ENCODE measurements around the gene EVA1A. TPM values are rescaled to one million over a fixed set of nuclear protein-coding genes. Genes with fewer than 3 reads are reported as not detected.
"Not testable (repeated sequence)": the region's sequence is repeated elsewhere in the genome, so short reads cannot be mapped to it uniquely, and the experiment has no call there.

Gene EVA1A
- total and polyA plus RNA-seq, 2 donors (not counting 1 experiment from before 2014, with no cell fraction given) = 22.8 to 31.7 TPM

- TF ChIP-seq EZH2 (IDR thresholded peaks at IDR 0.05; ENCODE audit: low read length, missing control alignments) = no peak
- TF ChIP-seq, protein P1, sequence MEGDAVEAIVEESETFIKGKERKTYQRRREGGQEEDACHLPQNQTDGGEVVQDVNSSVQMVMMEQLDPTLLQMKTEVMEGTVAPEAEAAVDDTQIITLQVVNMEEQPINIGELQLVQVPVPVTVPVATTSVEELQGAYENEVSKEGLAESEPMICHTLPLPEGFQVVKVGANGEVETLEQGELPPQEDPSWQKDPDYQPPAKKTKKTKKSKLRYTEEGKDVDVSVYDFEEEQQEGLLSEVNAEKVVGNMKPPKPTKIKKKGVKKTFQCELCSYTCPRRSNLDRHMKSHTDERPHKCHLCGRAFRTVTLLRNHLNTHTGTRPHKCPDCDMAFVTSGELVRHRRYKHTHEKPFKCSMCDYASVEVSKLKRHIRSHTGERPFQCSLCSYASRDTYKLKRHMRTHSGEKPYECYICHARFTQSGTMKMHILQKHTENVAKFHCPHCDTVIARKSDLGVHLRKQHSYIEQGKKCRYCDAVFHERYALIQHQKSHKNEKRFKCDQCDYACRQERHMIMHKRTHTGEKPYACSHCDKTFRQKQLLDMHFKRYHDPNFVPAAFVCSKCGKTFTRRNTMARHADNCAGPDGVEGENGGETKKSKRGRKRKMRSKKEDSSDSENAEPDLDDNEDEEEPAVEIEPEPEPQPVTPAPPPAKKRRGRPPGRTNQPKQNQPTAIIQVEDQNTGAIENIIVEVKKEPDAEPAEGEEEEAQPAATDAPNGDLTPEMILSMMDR (conservative IDR thresholded peaks at IDR 0.05 in 1 of 2, IDR thresholded peaks at IDR 0.05 in 1 of 2; ENCODE audit: low read depth in 1 of 2, low read length in 2 of 2) = no peak
- Histone ChIP-seq H3K27me3 (ENCODE audit: control insufficient read depth, insufficient read depth, low read length) (no peaks in the 10 kb centered on the region), H3K9ac (ENCODE audit: insufficient read depth, low read length) (no peak overlapping the region), H3K27ac (ENCODE audit: insufficient read depth, low read length) (no peak overlapping the region), H3K36me3 (ENCODE audit: control insufficient read depth, insufficient read depth, low read length) (peaks cover 4% of the 10 kb centered on the region), H3K79me2 (ENCODE audit: control insufficient read depth, insufficient read depth, low read length) (peaks cover 1% of the 10 kb centered on the region), H2AFZ (ENCODE audit: low read length) (no peak overlapping the region), H3K4me1 (ENCODE audit: control insufficient read depth, extremely low read depth, insufficient read depth, low read length) (no peaks in the 10 kb centered on the region), H3K4me3 (replicated peaks in 1 of 4; ENCODE audit: control extremely low read depth in 1 of 4, insufficient read depth in 1 of 4, low read depth in 3 of 4, low read length in 4 of 4) (no peak overlapping the region), H4K20me1 (ENCODE audit: control insufficient read depth, extremely low read depth, insufficient read depth, low read length) (no peaks in the 10 kb centered on the region), H3K9me3 (ENCODE audit: control insufficient read depth, insufficient read depth, low read depth, low read length) (no peaks in the 10 kb centered on the region), H3K4me2 (ENCODE audit: extremely low read depth, insufficient read depth, low read length) (no peak overlapping the region)
- DNase-seq (ENCODE audit: low read depth in 2 of 2) = no peak
Observed at GRCh38 chr2:75489721-75490120, 71.0 kb downstream of the EVA1A start.

GRCh38 chr2:75488157-75488556 is 72.6 kb downstream of the EVA1A start:
- no peak overlapping the region for H2AFZ ChIP-seq (ENCODE audit: low read length)
- DNase-seq (ENCODE audit: low read depth in 2 of 2) = no peak
- H3K79me2 ChIP-seq (ENCODE audit: control insufficient read depth, insufficient read depth, low read length) = no peaks in the 10 kb centered on the region
- H3K27me3 ChIP-seq (ENCODE audit: control insufficient read depth, insufficient read depth, low read length) = no peaks in the 10 kb centered on the region
- H4K20me1 ChIP-seq (ENCODE audit: control insufficient read depth, extremely low read depth, insufficient read depth, low read length) = no peaks in the 10 kb centered on the region
- no peak overlapping the region for H3K27ac ChIP-seq (ENCODE audit: insufficient read depth, low read length)
- no peaks in the 10 kb centered on the region for H3K9me3 ChIP-seq (ENCODE audit: control insufficient read depth, insufficient read depth, low read depth, low read length)
- TF ChIP-seq EZH2 (IDR thresholded peaks at IDR 0.05; ENCODE audit: low read length, missing control alignments) = no peak
- peaks cover 2% of the 10 kb centered on the region for H3K36me3 ChIP-seq (ENCODE audit: control insufficient read depth, insufficient read depth, low read length)
- H3K4me1 ChIP-seq (ENCODE audit: control insufficient read depth, extremely low read depth, insufficient read depth, low read length) = no peaks in the 10 kb centered on the region
- H3K4me2 ChIP-seq (ENCODE audit: extremely low read depth, insufficient read depth, low read length) = no peak overlapping the region
- no peak overlapping the region for H3K9ac ChIP-seq (ENCODE audit: insufficient read depth, low read length)
- no peak overlapping the region for H3K4me3 ChIP-seq (replicated peaks in 1 of 4; ENCODE audit: control extremely low read depth in 1 of 4, insufficient read depth in 1 of 4, low read depth in 3 of 4, low read length in 4 of 4)

DNA sequence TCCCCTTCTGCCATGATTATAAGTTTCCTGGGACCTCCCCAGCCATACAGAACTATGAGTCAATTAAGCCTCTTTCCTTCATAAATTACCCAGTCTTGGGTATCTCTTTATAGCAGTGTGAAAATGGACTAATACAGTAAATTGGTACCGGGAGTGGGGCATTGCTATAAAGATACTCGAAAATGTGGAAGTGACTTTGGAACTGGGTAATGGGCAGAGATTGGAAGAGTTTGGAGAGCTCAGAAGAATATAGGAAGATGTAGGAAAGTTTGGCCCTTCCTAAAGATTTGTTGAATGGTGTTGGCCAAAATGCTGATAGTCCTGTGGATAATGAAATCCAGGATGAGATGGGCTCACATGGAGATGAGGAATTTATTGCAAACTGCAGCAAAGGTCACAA is 74.0 kb downstream of the EVA1A start:
- H3K9me3 ChIP-seq (ENCODE audit: control insufficient read depth, insufficient read depth, low read depth, low read length); H2AFZ ChIP-seq (ENCODE audit: low read length); H3K4me1 ChIP-seq (ENCODE audit: control insufficient read depth, extremely low read depth, insufficient read depth, low read length); H3K27me3 ChIP-seq (ENCODE audit: control insufficient read depth, insufficient read depth, low read length); H3K4me3 ChIP-seq (replicated peaks in 1 of 4; ENCODE audit: control extremely low read depth in 1 of 4, insufficient read depth in 1 of 4, low read depth in 3 of 4, low read length in 4 of 4); H4K20me1 ChIP-seq (ENCODE audit: control insufficient read depth, extremely low read depth, insufficient read depth, low read length); DNase-seq (ENCODE audit: low read depth in 2 of 2); H3K27ac ChIP-seq (ENCODE audit: insufficient read depth, low read length); H3K9ac ChIP-seq (ENCODE audit: insufficient read depth, low read length); H3K36me3 ChIP-seq (ENCODE audit: control insufficient read depth, insufficient read depth, low read length); H3K4me2 ChIP-seq (ENCODE audit: extremely low read depth, insufficient read depth, low read length); H3K79me2 ChIP-seq (ENCODE audit: control insufficient read depth, insufficient read depth, low read length): not testable (repeated sequence)

DNA sequence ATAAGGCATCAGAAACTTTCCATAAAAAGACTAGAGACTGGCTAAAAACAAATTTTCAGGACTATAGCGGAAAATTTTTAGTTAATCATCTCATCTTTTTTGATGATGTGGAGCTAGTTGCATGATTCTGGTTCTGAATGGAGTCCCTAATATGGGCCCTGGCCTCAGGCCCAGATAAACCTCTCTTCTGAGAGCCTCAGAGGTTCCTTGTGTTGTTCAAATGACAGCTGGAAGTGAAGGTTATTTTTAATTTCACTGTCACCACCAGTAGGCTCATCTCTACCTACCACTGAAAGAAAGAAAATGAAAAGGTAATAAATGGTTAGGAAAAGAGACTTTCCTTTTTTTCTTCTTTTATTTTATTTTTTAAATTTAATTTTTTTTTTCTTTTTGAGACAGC is 75.9 kb downstream of the EVA1A start:
- Histone ChIP-seq H2AFZ (ENCODE audit: low read length) (no peak overlapping the region), H4K20me1 (ENCODE audit: control insufficient read depth, extremely low read depth, insufficient read depth, low read length) (no peaks in the 10 kb centered on the region), H3K4me3 (replicated peaks in 1 of 4; ENCODE audit: control extremely low read depth in 1 of 4, insufficient read depth in 1 of 4, low read depth in 3 of 4, low read length in 4 of 4) (no peak overlapping the region), H3K9me3 (ENCODE audit: control insufficient read depth, insufficient read depth, low read depth, low read length) (no peaks in the 10 kb centered on the region), H3K4me2 (ENCODE audit: extremely low read depth, insufficient read depth, low read length) (no peak overlapping the region), H3K9ac (ENCODE audit: insufficient read depth, low read length) (no peak overlapping the region), H3K4me1 (ENCODE audit: control insufficient read depth, extremely low read depth, insufficient read depth, low read length) (no peaks in the 10 kb centered on the region), H3K27ac (ENCODE audit: insufficient read depth, low read length) (no peak overlapping the region), H3K27me3 (ENCODE audit: control insufficient read depth, insufficient read depth, low read length) (no peaks in the 10 kb centered on the region), H3K36me3 (ENCODE audit: control insufficient read depth, insufficient read depth, low read length) (no peaks in the 10 kb centered on the region), H3K79me2 (ENCODE audit: control insufficient read depth, insufficient read depth, low read length) (no peaks in the 10 kb centered on the region)
- TF ChIP-seq, protein P1 (conservative IDR thresholded peaks at IDR 0.05 in 1 of 2, IDR thresholded peaks at IDR 0.05 in 1 of 2; ENCODE audit: low read depth in 1 of 2, low read length in 2 of 2) = no peak
- no peak for TF ChIP-seq EZH2 (IDR thresholded peaks at IDR 0.05; ENCODE audit: low read length, missing control alignments)
- DNase-seq (ENCODE audit: low read depth in 2 of 2) = no peak

Data from fibroblast of lung (primary cell).